ENCODE results near the gene MGLL.

Gene MGLL

GRCh38 chr3:127707851-127708411 is 114.4 kb downstream of the MGLL start:
- TF ChIP-seq GATA3 (IDR thresholded peaks at IDR 0.05; ENCODE audit: low read depth, low read length) (no peak), GATA2 (IDR thresholded peaks at IDR 0.05; ENCODE audit: low read depth, low read length) (no peak)

GRCh38 chr3:127706785-127707351 is 115.4 kb downstream of the MGLL start:
- TF ChIP-seq GATA3 (IDR thresholded peaks at IDR 0.05; ENCODE audit: low read depth, low read length) (no peak), GATA2 (IDR thresholded peaks at IDR 0.05; ENCODE audit: low read depth, low read length) (no peak)

- TF ChIP-seq GATA3 (IDR thresholded peaks at IDR 0.05; ENCODE audit: low read depth, low read length), result no peak
- no peak for TF ChIP-seq GATA2 (IDR thresholded peaks at IDR 0.05; ENCODE audit: low read depth, low read length)
These were observed 116.0 kb downstream of the MGLL start for GRCh38 chr3:127706312-127706711.

GRCh38 chr3:127702151-127702578 is 120.2 kb downstream of the MGLL start:
- TF ChIP-seq GATA2 (IDR thresholded peaks at IDR 0.05; ENCODE audit: low read depth, low read length) (no peak), GATA3 (IDR thresholded peaks at IDR 0.05; ENCODE audit: low read depth, low read length) (no peak)

GRCh38 chr3:127701280-127701911 is 120.9 kb downstream of the MGLL start:
- TF ChIP-seq GATA2 (IDR thresholded peaks at IDR 0.05; ENCODE audit: low read depth, low read length) (no peak), GATA3 (IDR thresholded peaks at IDR 0.05; ENCODE audit: low read depth, low read length) (no peak)

- no peak for TF ChIP-seq GATA2 (IDR thresholded peaks at IDR 0.05; ENCODE audit: low read depth, low read length)
- no peak for TF ChIP-seq GATA3 (IDR thresholded peaks at IDR 0.05; ENCODE audit: low read depth, low read length)
These were observed 121.9 kb downstream of the MGLL start for GRCh38 chr3:127700406-127700805.

GRCh38 chr3:127699416-127700300 is 122.7 kb downstream of the MGLL start:
- TF ChIP-seq GATA2 (IDR thresholded peaks at IDR 0.05; ENCODE audit: low read depth, low read length), result no peak
- no peak for TF ChIP-seq GATA3 (IDR thresholded peaks at IDR 0.05; ENCODE audit: low read depth, low read length)

GRCh38 chr3:127698691-127699415 is 123.5 kb downstream of the MGLL start:
- no peak for TF ChIP-seq GATA2 (IDR thresholded peaks at IDR 0.05; ENCODE audit: low read depth, low read length)

GRCh38 chr3:127698286-127698685 is 124.0 kb downstream of the MGLL start:
- TF ChIP-seq GATA3 (IDR thresholded peaks at IDR 0.05; ENCODE audit: low read depth, low read length) (no peak), GATA2 (IDR thresholded peaks at IDR 0.05; ENCODE audit: low read depth, low read length) (no peak)

- no peak for TF ChIP-seq GATA2 (IDR thresholded peaks at IDR 0.05; ENCODE audit: low read depth, low read length)
- no peak for TF ChIP-seq GATA3 (IDR thresholded peaks at IDR 0.05; ENCODE audit: low read depth, low read length)
These were observed 124.6 kb downstream of the MGLL start for GRCh38 chr3:127697551-127698240.

- no peak for TF ChIP-seq GATA2 (IDR thresholded peaks at IDR 0.05; ENCODE audit: low read depth, low read length)
- TF ChIP-seq GATA3 (IDR thresholded peaks at IDR 0.05; ENCODE audit: low read depth, low read length), result no peak
These were observed 127.7 kb downstream of the MGLL start for GRCh38 chr3:127694467-127695215.

- no peak for TF ChIP-seq GATA2 (IDR thresholded peaks at IDR 0.05; ENCODE audit: low read depth, low read length)
- no peak for TF ChIP-seq GATA3 (IDR thresholded peaks at IDR 0.05; ENCODE audit: low read depth, low read length)
These were observed 128.9 kb downstream of the MGLL start for GRCh38 chr3:127693336-127693843.
